ENCODE data around the gene MOB3A. TPM values are rescaled to one million over a fixed set of nuclear protein-coding genes. Genes with fewer than 3 reads are reported as not detected.

MOB3A gene
- total and polyA plus RNA-seq, 4 donors: 12.5 to 43.6 (median 28.3) TPM

DNA sequence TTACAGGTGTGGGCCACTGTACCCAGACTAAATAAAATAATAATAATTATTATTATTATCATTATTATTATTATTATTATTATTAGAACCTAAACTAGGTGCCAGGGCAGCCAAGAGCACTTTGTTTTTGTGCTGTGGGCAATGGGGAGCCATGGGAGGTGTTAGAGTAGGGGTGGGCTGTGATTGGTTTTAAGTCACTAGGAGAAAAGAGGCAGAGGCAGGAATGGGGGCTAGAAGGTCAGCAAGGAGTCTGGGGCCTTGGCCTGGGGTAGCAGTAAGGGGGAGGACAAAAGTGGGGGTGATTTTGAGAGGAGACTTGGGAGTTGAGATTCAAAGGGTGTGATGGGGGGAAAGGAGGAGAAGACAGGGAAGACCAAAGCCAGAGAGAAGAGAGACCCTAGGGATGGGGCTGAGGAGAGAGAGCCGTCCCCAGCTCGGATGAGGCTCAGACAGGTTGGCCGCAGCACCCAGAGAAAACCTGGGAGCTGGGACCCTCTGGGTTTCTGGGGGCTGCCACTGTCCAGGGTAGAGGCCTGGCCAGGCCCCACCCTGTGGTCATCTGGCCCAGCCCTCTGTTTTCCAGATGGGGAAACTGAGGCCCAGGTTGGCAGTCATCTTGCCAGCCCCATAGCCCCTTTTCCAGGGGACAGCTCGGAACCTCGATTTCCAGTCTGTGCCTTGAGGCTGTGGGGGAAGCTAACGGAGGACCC, 62.9 kb downstream of the MOB3A start:
- ATAC-seq (ENCODE audit: low FRiP score) (no peak), DNase-seq (no peak)
- Histone ChIP-seq H3K27me3 (ENCODE audit: control insufficient read depth in 1 of 2, insufficient read depth in 2 of 2, low read length in 1 of 2) (no peaks in the 10 kb centered on the region), H3K27ac (ENCODE audit: low read depth in 1 of 2, low read length in 2 of 2) (no peak overlapping the region), H3K4me1 (ENCODE audit: control insufficient read depth in 1 of 2, insufficient read depth in 2 of 2, low read length in 2 of 2) (no peaks in the 10 kb centered on the region), H3K36me3 (ENCODE audit: control insufficient read depth in 1 of 2, insufficient read depth in 2 of 2, low read length in 1 of 2) (no peaks in the 10 kb centered on the region), H3K4me3 (ENCODE audit: low read length in 2 of 2) (no peak overlapping the region), H3K9me3 (ENCODE audit: control insufficient read depth, low read length) (no peaks in the 10 kb centered on the region)
- WGBS, 2 donors: 87 to 91% methylated on average over 6 of the region's 6 CpGs
- intact Hi-C loops (cut with DNase I): no loop called here

DNA sequence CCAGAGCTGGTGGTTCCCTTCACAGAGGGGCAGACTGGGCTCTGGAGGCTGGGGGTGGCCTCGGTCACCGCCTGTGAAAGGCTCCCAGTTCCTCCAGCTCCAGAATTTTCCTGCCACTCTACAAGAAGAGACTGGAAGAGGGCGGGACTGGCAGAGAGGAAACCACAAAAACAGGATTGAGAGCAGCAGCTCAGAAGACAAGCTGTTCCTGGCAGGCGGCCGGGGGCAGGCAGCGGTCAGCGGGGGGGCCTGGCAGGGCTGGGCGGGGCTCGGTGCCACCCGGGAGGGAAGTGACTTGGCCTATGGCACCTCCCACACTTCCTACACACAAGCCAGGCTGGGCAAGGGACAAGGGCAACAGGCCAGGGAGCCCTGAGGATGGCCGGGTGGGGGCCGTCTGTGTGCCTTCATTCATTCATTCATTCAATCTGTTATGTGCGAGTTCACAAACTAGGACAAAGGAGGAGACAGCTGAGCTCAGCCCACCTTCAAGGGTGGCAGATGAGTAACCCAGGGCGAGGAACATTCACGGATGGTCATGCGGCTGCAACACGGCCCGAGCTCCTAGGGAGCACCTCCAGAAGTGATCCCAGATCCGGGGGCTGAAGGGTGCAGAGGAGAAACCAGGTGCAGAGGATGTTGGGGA, 63.7 kb downstream of the MOB3A start:
- peak; percentile 93 for ATAC-seq (ENCODE audit: low FRiP score)
- no peak overlapping the region for H3K4me3 ChIP-seq (ENCODE audit: low read length in 2 of 2)

DNA sequence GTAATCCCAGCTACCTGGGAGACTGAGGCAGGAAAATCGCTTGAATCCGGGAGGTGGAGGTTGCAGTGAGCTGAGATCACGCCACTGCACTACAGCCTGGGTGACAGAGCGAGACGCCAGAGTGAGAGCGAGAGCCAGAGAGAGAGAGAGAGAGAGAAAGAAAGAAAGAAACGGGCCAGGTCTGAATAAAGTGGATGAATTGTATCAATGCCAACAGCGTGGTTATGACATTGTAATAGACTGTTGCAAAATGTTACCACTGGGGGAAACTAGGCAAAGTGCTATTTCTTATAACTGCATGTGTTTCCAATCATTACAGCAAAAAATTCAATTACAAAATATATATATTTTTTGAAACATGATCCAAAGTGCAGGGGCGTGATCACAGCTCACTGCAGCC, 68.8 kb downstream of the MOB3A start:
- intact Hi-C loops (cut with DNase I): no loop called here
- no peak for DNase-seq
- Histone ChIP-seq H3K4me3 (ENCODE audit: low read length in 2 of 2) (no peak overlapping the region), H3K36me3 (ENCODE audit: control insufficient read depth in 1 of 2, insufficient read depth in 2 of 2, low read length in 1 of 2) (no peaks in the 10 kb centered on the region), H3K27me3 (ENCODE audit: control insufficient read depth in 1 of 2, insufficient read depth in 2 of 2, low read length in 1 of 2) (no peaks in the 10 kb centered on the region), H3K27ac (ENCODE audit: low read depth in 1 of 2, low read length in 2 of 2) (no peak overlapping the region), H3K4me1 (ENCODE audit: control insufficient read depth in 1 of 2, insufficient read depth in 2 of 2, low read length in 2 of 2) (no peaks in the 10 kb centered on the region), H3K9me3 (ENCODE audit: control insufficient read depth, low read length) (no peaks in the 10 kb centered on the region)
- WGBS, 2 donors: 32 to 37% methylated on average over 9 of the region's 9 CpGs
- no peak for ATAC-seq (ENCODE audit: low FRiP score)

More for the DNA sequence above, 63.7 kb downstream of the MOB3A start:
- intact Hi-C loops (cut with DNase I): no loop called here
- Histone ChIP-seq H3K27me3 (ENCODE audit: control insufficient read depth in 1 of 2, insufficient read depth in 2 of 2, low read length in 1 of 2) (no peaks in the 10 kb centered on the region), H3K36me3 (ENCODE audit: control insufficient read depth in 1 of 2, insufficient read depth in 2 of 2, low read length in 1 of 2) (no peaks in the 10 kb centered on the region), H3K4me1 (ENCODE audit: control insufficient read depth in 1 of 2, insufficient read depth in 2 of 2, low read length in 2 of 2) (no peaks in the 10 kb centered on the region), H3K27ac (ENCODE audit: low read depth in 1 of 2, low read length in 2 of 2) (peak overlapping the region in 1 of 2 donors; percentile 72), H3K9me3 (ENCODE audit: control insufficient read depth, low read length) (no peaks in the 10 kb centered on the region)
- peak; percentile 98 for DNase-seq
- WGBS, 2 donors: 3 to 4% methylated on average over 16 to 19 of the region's 19 CpGs

DNA sequence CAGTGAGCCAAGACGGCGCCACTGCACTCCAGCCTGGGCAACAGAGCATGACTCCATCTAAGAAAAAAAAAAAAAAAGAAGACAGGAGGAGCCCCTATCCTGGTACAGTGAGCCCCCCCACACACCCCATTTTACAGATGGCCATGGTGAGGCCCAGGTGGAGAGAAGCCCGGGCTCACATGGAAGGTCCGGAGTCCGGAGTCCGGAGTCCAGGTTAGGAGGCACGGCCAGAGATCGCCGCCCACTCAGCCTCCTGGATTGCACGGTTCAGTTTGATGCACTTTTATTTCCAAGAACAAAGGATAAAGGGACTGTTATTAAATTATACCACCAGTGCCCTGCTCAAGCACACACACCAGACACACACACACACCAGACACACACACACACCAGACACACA, 69.4 kb downstream of the MOB3A start:
- WGBS, 2 donors: 81 to 86% methylated on average over 10 of the region's 10 CpGs
- H3K27ac ChIP-seq (ENCODE audit: low read depth in 1 of 2, low read length in 2 of 2): no peak overlapping the region
- no peaks in the 10 kb centered on the region for H3K4me1 ChIP-seq (ENCODE audit: control insufficient read depth in 1 of 2, insufficient read depth in 2 of 2, low read length in 2 of 2)
- no peaks in the 10 kb centered on the region for H3K9me3 ChIP-seq (ENCODE audit: control insufficient read depth, low read length)
- H3K36me3 ChIP-seq (ENCODE audit: control insufficient read depth in 1 of 2, insufficient read depth in 2 of 2, low read length in 1 of 2): no peaks in the 10 kb centered on the region
- intact Hi-C loops (cut with DNase I): no loop called here
- no peak for ATAC-seq (ENCODE audit: low FRiP score)
- H3K27me3 ChIP-seq (ENCODE audit: control insufficient read depth in 1 of 2, insufficient read depth in 2 of 2, low read length in 1 of 2): no peaks in the 10 kb centered on the region
- no peak overlapping the region for H3K4me3 ChIP-seq (ENCODE audit: low read length in 2 of 2)
- no peak for DNase-seq

DNA sequence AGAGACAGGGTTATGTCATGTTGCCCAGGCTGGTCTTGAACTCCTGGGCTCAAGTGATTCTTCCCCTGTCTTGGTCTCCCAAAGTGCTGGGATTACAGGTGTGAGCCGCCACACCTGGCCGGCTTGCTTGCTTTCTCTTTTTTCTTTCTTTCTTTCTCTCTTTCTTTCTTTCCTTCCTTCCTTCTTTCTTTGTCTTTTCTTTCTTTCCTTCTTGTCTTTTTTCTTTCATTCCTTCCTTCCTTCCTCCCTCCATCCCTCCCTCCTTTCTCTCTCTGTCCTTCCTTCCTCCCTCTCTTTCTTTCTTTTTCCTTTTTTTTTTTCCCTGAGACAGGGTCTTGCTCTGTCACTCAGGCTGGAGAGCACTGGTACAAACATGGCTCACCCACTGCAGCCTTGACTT, 73.8 kb downstream of the MOB3A start:
- Histone ChIP-seq H3K36me3 (ENCODE audit: control insufficient read depth in 1 of 2, insufficient read depth in 2 of 2, low read length in 1 of 2) (no peaks in the 10 kb centered on the region), H3K27me3 (ENCODE audit: control insufficient read depth in 1 of 2, insufficient read depth in 2 of 2, low read length in 1 of 2) (no peaks in the 10 kb centered on the region), H3K4me1 (ENCODE audit: control insufficient read depth in 1 of 2, insufficient read depth in 2 of 2, low read length in 2 of 2) (no peaks in the 10 kb centered on the region), H3K27ac (ENCODE audit: low read depth in 1 of 2, low read length in 2 of 2) (no peak overlapping the region), H3K4me3 (ENCODE audit: low read length in 2 of 2) (no peak overlapping the region), H3K9me3 (ENCODE audit: control insufficient read depth, low read length) (no peaks in the 10 kb centered on the region)
- intact Hi-C loops (cut with DNase I): no loop called here
- DNase-seq: no peak
- 96% methylated on average over 2 of the region's 2 CpGs for WGBS, 2 donors
- no peak for ATAC-seq (ENCODE audit: low FRiP score)

DNA sequence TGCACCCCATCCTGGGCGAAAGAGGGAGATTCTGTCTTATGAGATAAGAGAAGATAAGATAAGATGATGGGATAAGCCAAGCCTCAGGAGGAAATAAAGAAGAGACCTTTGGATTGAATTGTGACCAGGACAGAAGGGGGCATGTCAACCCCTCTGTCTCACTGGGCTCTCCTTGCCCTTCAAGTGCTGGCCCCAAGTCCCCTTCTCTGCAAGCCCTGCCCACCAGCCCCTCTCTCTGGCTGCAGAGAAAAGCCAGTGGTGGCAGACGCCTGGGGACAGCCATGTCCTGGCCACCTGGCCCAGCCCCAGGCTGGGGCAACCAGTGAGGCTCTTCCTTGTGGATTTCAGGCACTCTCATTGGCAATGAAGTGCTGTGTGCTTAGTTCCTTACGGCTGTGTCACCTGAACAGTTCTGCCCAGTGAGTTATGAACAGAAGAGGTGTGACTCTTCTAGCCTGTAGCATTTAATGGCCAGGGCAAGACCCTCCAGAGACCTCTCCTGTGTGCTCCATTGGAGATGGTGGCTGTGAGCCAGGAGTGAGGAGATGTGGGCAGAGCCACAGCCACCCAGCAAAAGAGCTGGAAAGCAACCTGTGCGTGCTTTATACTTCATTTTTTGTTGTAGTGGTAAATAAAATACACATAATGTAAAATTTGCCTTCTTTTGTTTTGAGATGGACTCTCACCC, 74.5 kb downstream of the MOB3A start:
- 74 to 75% methylated on average over 4 of the region's 4 CpGs for WGBS, 2 donors
- Histone ChIP-seq H3K36me3 (ENCODE audit: control insufficient read depth in 1 of 2, insufficient read depth in 2 of 2, low read length in 1 of 2) (no peaks in the 10 kb centered on the region), H3K27ac (ENCODE audit: low read depth in 1 of 2, low read length in 2 of 2) (no peak overlapping the region), H3K4me3 (ENCODE audit: low read length in 2 of 2) (no peak overlapping the region), H3K9me3 (ENCODE audit: control insufficient read depth, low read length) (no peaks in the 10 kb centered on the region), H3K4me1 (ENCODE audit: control insufficient read depth in 1 of 2, insufficient read depth in 2 of 2, low read length in 2 of 2) (no peaks in the 10 kb centered on the region), H3K27me3 (ENCODE audit: control insufficient read depth in 1 of 2, insufficient read depth in 2 of 2, low read length in 1 of 2) (no peaks in the 10 kb centered on the region)
- intact Hi-C loops (cut with DNase I): no loop called here
- no peak for DNase-seq
- no peak for ATAC-seq (ENCODE audit: low FRiP score)

Other genes starting within 250 kb of the MOB3A start
- gene REXO1, start 247.8 kb downstream of the MOB3A start, total RNA-seq: 10 to 100 TPM; 27.7 to 29.9 TPM
- 10 to 100 TPM in 1 of 2 donors, 1 to 10 TPM in 1; 4.8 to 25.6 TPM for gene REXO1, start 247.8 kb downstream of the MOB3A start, polyA plus RNA-seq
- 10 to 100 TPM; 17.3 to 18.3 TPM for gene KLF16, start 232.7 kb downstream of the MOB3A start, total RNA-seq
- 1 to 10 TPM; 5.1 to 6.6 TPM for gene KLF16, start 232.7 kb downstream of the MOB3A start, polyA plus RNA-seq
- gene ABHD17A, start 210.8 kb downstream of the MOB3A start, total RNA-seq: 10 to 100 TPM; 54.8 to 64.6 TPM
- 100 to 1,000 TPM in 1 of 2 donors, 10 to 100 TPM in 1; 48.8 to 116 TPM for gene ABHD17A, start 210.8 kb downstream of the MOB3A start, polyA plus RNA-seq
- 1 to 10 TPM; 3.3 to 5.5 TPM for gene ADAT3, start 190.9 kb downstream of the MOB3A start, total RNA-seq
- gene ADAT3, start 190.9 kb downstream of the MOB3A start, polyA plus RNA-seq: 1 to 10 TPM; 1.5 to 5.6 TPM
- gene SCAMP4, start 190.9 kb downstream of the MOB3A start, total RNA-seq: 10 to 100 TPM; 38.8 to 49.6 TPM
- gene SCAMP4, start 190.9 kb downstream of the MOB3A start, polyA plus RNA-seq: 10 to 100 TPM; 10.1 to 19.1 TPM
- gene CSNK1G2, start 155.2 kb downstream of the MOB3A start, total RNA-seq: 10 to 100 TPM; 41.0 to 51.7 TPM
- 10 to 100 TPM; 51.1 to 59.8 TPM for gene CSNK1G2, start 155.2 kb downstream of the MOB3A start, polyA plus RNA-seq
- 10 to 100 TPM; 46.2 to 62.7 TPM for gene BTBD2, start 80.6 kb downstream of the MOB3A start, total RNA-seq
- gene BTBD2, start 80.6 kb downstream of the MOB3A start, polyA plus RNA-seq: 10 to 100 TPM; 27.5 to 56.7 TPM
- gene MKNK2, start 45.1 kb downstream of the MOB3A start, total RNA-seq: 100 to 1,000 TPM in 1 of 2 donors, 10 to 100 TPM in 1; 93.0 to 103 TPM
- gene MKNK2, start 45.1 kb downstream of the MOB3A start, polyA plus RNA-seq: 10 to 100 TPM; 49.3 to 68.1 TPM
- 1 to 10 TPM; 1.6 to 3.6 TPM for gene IZUMO4, start 589 bp upstream of the MOB3A start, total RNA-seq
- 10 to 100 TPM in 1 of 2 donors, 1 to 10 TPM in 1; 5.5 to 25.2 TPM for gene IZUMO4, start 589 bp upstream of the MOB3A start, polyA plus RNA-seq
- gene AP3D1, start 55.2 kb upstream of the MOB3A start, total RNA-seq: 10 to 100 TPM; 74.8 to 84.3 TPM
- gene AP3D1, start 55.2 kb upstream of the MOB3A start, polyA plus RNA-seq: 10 to 100 TPM; 31.7 to 61.9 TPM
- gene DOT1L, start 67.6 kb upstream of the MOB3A start, total RNA-seq: 10 to 100 TPM; 22.6 to 24.8 TPM
- 1 to 10 TPM; 4.4 to 4.9 TPM for gene DOT1L, start 67.6 kb upstream of the MOB3A start, polyA plus RNA-seq
- gene PLEKHJ1, start 140.0 kb upstream of the MOB3A start, total RNA-seq: 10 to 100 TPM; 24.9 to 37.7 TPM
- gene PLEKHJ1, start 140.0 kb upstream of the MOB3A start, polyA plus RNA-seq: 10 to 100 TPM; 50.9 to 56.2 TPM
- gene SF3A2, start 140.5 kb upstream of the MOB3A start, total RNA-seq: 10 to 100 TPM; 56.1 to 62.2 TPM
- 10 to 100 TPM; 23.8 to 64.9 TPM for gene SF3A2, start 140.5 kb upstream of the MOB3A start, polyA plus RNA-seq
- 1 to 10 TPM; 1.5 to 1.8 TPM for gene AMH, start 153.0 kb upstream of the MOB3A start, total RNA-seq
- gene AMH, start 153.0 kb upstream of the MOB3A start, polyA plus RNA-seq: 1 to 10 TPM; 1.7 to 3.1 TPM
- gene JSRP1, start 160.1 kb upstream of the MOB3A start, total RNA-seq: under 1 TPM in 1 of 2 donors, not detected in 1; 0.42 TPM
- under 1 TPM in 1 of 2 donors, not detected in 1; 0.38 TPM for gene JSRP1, start 160.1 kb upstream of the MOB3A start, polyA plus RNA-seq
- 1 to 10 TPM in 1 of 2 donors, under 1 TPM in 1; 0.93 to 1.5 TPM for gene PEAK3, start 185.8 kb upstream of the MOB3A start, total RNA-seq
- gene PEAK3, start 185.8 kb upstream of the MOB3A start, polyA plus RNA-seq: under 1 TPM in 1 of 2 donors, not detected in 1; 0.88 TPM
- gene LINGO3, start 211.8 kb upstream of the MOB3A start, total RNA-seq: not detected
- under 1 TPM in 1 of 2 donors, not detected in 1; 0.08 TPM for gene LINGO3, start 211.8 kb upstream of the MOB3A start, polyA plus RNA-seq
- gene LSM7, start 232.3 kb upstream of the MOB3A start, total RNA-seq: 10 to 100 TPM; 43.7 to 45.8 TPM
- gene LSM7, start 232.3 kb upstream of the MOB3A start, polyA plus RNA-seq: 100 to 1,000 TPM; 133 to 155 TPM
- 10 to 100 TPM; 29.3 to 49.1 TPM for gene SPPL2B, start 232.4 kb upstream of the MOB3A start, total RNA-seq
- gene SPPL2B, start 232.4 kb upstream of the MOB3A start, polyA plus RNA-seq: 10 to 100 TPM; 13.3 to 78.1 TPM